Breast epithelium (tissue), 4 donors: ENCODE data around the gene FBXL7. TPM values are rescaled to one million over a fixed set of nuclear protein-coding genes. Genes with fewer than 3 reads are reported as not detected.
A peak's percentile ranks its signal among the peaks of the same experiment; 100 is the strongest.

ENCODE experiments used
- DNase-seq, 2 donors: peaks; one replicate each; pipeline ENCODE4 v3.0.0-alpha.2; 2019; ENCODE audit warnings: low spot score in 2 of 2
- H3K27ac ChIP-seq, 2 donors: fragments of 200-600 bp; sonication (generic) in 1 of 2; one replicate each; pipeline ENCODE4 v1.5.1; 2016 to 2019; ENCODE audit warnings: mild to moderate bottlenecking in 1 of 2
- H3K27me3 ChIP-seq, 2 donors: fragments of 200-600 bp; sonication (generic) in 1 of 2; one replicate each; pipeline versions ENCODE4 v1.5.1 to v1.6.0; 2017 to 2019; ENCODE audit warnings: control low read depth in 1 of 2, mild to moderate bottlenecking in 1 of 2
- H3K36me3 ChIP-seq: fragments of 200-600 bp; one replicate; pipeline ENCODE4 v1.5.1; 2019
- H3K4me1 ChIP-seq, 2 donors: fragments of 200-600 bp; sonication (generic); one replicate each; pipeline ENCODE4 v1.5.1; 2016 to 2019; ENCODE audit warnings: control low read depth in 1 of 2
- H3K4me3 ChIP-seq, 3 donors: fragments of 200-600 bp; sonication (generic); 1 replicate in 2 of 3; 2 replicates in 1 of 3; pipeline ENCODE4 v1.5.1; 2016 to 2019; ENCODE audit warnings: mild to moderate bottlenecking in 3 of 3, moderate library complexity in 2 of 3
- H3K9me3 ChIP-seq, 2 donors: fragments of 200-600 bp; sonication (generic) in 1 of 2; one replicate each; pipeline ENCODE4 v1.5.1; 2016 to 2019; ENCODE audit warnings: control low read depth in 1 of 2
- POLR2A ChIP-seq: fragments of 450-650 bp; IDR thresholded peaks from one replicate; pipeline ENCODE4 v1.6.1; 2016; ENCODE audit warnings: antibody characterized with exemption, mild to moderate bottlenecking, moderate library complexity
- POLR2AphosphoS5 ChIP-seq, 3 donors: sonication (generic); formaldehyde crosslinking; IDR thresholded peaks; one replicate each; pipeline ENCODE4 v1.6.1; 2017; ENCODE audit warnings: antibody characterized with exemption in 3 of 3
- intact Hi-C: fragments of 100-400 bp; cut with DNase I; formaldehyde crosslinking; loops from one replicate; pipeline ENCODE4 v1.15.1; 2023; ENCODE audit warnings: low total_unique reads
- total RNA-seq, 3 donors: library from RNA; depleted of rRNA; stranded (reverse); fragments of >200 nt; gene quantifications; one replicate each; pipeline ENCODE4 v1.1.0, GENCODE V29; 2016
- TF ChIP-seq, protein P1 (sequence below), 3 donors: fragments of 450-650 bp; IDR thresholded peaks; one replicate each; pipeline ENCODE4 v1.5.1; 2016 to 2017; ENCODE audit warnings: antibody characterized with exemption in 3 of 3, mild to moderate bottlenecking in 3 of 3, moderate library complexity in 3 of 3

The FBXL7 gene
- total RNA-seq, 3 donors from 2014 or later, result 6.9 to 17.3 (median 10.8) TPM

DNA sequence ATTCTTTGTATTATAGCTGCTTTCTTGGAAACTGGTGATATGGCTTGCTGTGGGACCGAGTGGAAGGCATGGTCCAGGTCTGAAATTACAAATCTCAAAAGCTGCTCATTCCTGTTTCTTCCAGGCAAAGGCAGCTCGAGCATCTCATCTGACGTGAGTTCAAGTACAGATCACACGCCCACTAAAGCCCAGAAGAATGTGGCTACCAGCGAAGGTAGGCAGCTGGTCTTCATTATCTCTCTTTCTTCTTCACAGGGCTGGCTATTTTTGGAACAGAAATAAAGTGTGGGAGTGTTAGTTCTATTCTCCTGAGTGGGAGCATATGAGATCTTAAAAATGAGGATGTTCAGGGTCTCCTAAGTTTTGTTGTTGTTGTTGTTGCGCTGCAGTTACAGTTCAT is 115.9 kb downstream of the FBXL7 start:
- Histone ChIP-seq H3K9me3 (no peaks in the 10 kb centered on the region), H3K4me3 (no peak overlapping the region), H3K4me1 (no peaks in the 10 kb centered on the region), H3K27me3 (no peaks in the 10 kb centered on the region), H3K27ac (no peak overlapping the region), H3K36me3 (no peaks in the 10 kb centered on the region)
- intact Hi-C loops, result no loop called here
- DNase-seq, result no peak
- TF ChIP-seq POLR2AphosphoS5 (IDR thresholded peaks at IDR 0.05) (no peak), POLR2A (no peak)
- TF ChIP-seq, protein P1, sequence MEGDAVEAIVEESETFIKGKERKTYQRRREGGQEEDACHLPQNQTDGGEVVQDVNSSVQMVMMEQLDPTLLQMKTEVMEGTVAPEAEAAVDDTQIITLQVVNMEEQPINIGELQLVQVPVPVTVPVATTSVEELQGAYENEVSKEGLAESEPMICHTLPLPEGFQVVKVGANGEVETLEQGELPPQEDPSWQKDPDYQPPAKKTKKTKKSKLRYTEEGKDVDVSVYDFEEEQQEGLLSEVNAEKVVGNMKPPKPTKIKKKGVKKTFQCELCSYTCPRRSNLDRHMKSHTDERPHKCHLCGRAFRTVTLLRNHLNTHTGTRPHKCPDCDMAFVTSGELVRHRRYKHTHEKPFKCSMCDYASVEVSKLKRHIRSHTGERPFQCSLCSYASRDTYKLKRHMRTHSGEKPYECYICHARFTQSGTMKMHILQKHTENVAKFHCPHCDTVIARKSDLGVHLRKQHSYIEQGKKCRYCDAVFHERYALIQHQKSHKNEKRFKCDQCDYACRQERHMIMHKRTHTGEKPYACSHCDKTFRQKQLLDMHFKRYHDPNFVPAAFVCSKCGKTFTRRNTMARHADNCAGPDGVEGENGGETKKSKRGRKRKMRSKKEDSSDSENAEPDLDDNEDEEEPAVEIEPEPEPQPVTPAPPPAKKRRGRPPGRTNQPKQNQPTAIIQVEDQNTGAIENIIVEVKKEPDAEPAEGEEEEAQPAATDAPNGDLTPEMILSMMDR (IDR thresholded peaks at IDR 0.05), result no peak

DNA sequence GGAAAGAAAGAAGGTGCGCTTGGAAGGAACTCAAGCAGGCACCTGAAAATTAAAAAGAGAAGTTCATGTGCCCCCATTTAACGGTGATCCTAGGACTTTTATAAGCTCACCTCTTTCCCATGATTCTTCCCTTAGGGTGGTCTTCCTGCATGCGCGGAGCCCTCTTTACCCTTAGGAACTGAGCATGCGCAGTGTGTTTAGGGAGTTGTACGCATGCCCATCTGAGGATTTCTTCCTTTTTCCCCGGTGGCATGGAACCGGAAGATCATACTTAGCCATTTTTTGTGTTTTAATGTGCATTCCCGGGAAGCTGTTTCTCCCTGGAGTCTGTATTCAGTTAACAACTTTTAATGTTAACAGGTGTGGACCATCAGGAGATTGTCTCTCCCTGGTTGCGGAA is 119.0 kb downstream of the FBXL7 start:
- no peak overlapping the region for H3K27ac ChIP-seq
- intact Hi-C loops, result no loop called here
- DNase-seq, result no peak
- H3K9me3 ChIP-seq, result no peaks in the 10 kb centered on the region
- H3K4me1 ChIP-seq, result no peaks in the 10 kb centered on the region
- H3K4me3 ChIP-seq, result no peak overlapping the region
- no peaks in the 10 kb centered on the region for H3K27me3 ChIP-seq
- TF ChIP-seq POLR2AphosphoS5 (IDR thresholded peaks at IDR 0.05), result no peak
- TF ChIP-seq POLR2A, result no peak
- TF ChIP-seq, protein P1 (IDR thresholded peaks at IDR 0.05), result no peak
- no peaks in the 10 kb centered on the region for H3K36me3 ChIP-seq

DNA sequence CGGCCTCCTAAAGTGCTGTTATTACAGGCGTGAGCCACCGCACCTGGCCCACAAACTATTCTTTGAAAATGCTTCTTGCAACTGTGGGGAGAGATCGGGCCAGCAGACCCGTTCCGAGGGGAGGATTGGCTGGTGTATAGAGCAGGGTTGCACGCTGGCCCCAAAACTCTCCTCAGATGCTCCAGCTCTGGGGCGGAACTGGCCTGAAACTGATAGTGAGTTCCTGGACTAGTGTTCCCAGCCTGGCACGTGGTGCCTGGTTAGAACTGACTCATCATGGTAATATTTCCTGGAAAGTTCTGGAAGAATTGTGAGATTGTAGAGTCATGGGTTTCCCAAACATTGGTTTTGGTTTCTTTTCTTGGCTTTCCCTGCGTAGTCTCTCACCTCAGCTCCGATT is 120.5 kb downstream of the FBXL7 start:
- no peaks in the 10 kb centered on the region for H3K4me1 ChIP-seq
- intact Hi-C loops, result no loop called here
- H3K27me3 ChIP-seq, result no peaks in the 10 kb centered on the region
- no peaks in the 10 kb centered on the region for H3K9me3 ChIP-seq
- TF ChIP-seq, protein P1 (IDR thresholded peaks at IDR 0.05), result no peak
- TF ChIP-seq POLR2AphosphoS5 (IDR thresholded peaks at IDR 0.05), result no peak
- TF ChIP-seq POLR2A, result no peak
- H3K4me3 ChIP-seq, result no peak overlapping the region
- peak overlapping the region in 1 of 2 donors; percentile 76 for H3K27ac ChIP-seq
- no peak for DNase-seq
- H3K36me3 ChIP-seq, result no peaks in the 10 kb centered on the region

DNA sequence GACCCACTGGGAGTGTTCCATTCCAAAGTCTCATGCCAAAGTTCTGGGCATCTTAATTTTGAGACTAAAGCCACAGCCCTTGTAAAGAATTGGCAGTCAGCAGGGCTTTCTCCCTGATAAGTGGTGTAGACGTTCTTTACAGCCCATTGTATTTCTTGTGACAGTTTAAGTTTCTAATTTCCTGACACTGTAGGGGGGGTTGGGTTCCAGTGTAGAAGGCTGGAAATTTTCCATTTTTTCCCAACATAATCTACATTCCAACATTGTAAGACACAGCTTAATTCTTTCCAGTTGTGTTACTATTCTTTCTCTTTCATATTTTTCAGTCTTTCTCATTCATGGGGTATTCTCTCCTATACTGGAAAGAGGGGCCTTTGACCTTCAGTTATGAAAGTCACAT is 121.1 kb downstream of the FBXL7 start:
- TF ChIP-seq POLR2A (no peak), POLR2AphosphoS5 (IDR thresholded peaks at IDR 0.05) (no peak)
- TF ChIP-seq, protein P1 (IDR thresholded peaks at IDR 0.05), result no peak
- Histone ChIP-seq H3K9me3 (no peaks in the 10 kb centered on the region), H3K4me1 (no peaks in the 10 kb centered on the region), H3K27me3 (no peaks in the 10 kb centered on the region), H3K36me3 (no peaks in the 10 kb centered on the region), H3K27ac (peak overlapping the region in 1 of 2 donors; percentile 76), H3K4me3 (no peak overlapping the region)
- intact Hi-C loops, result no loop called here
- DNase-seq, result no peak

DNA sequence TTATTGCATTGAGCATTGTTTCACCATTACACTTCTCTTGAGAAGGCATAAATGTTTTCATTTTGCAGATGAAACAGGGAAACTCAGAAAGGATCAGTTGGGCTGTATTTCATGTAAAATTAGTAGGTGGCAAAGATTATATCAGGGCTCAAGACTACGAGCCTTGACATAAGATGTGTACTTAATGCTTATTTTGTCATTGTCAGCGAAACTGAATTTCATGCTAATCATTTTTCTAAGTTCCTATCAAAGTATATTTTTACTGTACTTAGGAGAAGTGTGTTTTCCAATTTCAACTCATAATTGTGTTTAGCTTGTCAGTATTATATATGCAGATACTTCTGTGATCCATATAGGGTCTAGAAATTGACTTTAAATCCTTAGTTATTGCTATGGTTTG is 123.8 kb downstream of the FBXL7 start:
- Histone ChIP-seq H3K9me3 (no peaks in the 10 kb centered on the region), H3K27me3 (no peaks in the 10 kb centered on the region), H3K36me3 (no peaks in the 10 kb centered on the region), H3K27ac (no peak overlapping the region), H3K4me3 (no peak overlapping the region), H3K4me1 (no peaks in the 10 kb centered on the region)
- no peak for DNase-seq
- no peak for TF ChIP-seq POLR2A
- TF ChIP-seq, protein P1 (IDR thresholded peaks at IDR 0.05), result no peak
- intact Hi-C loops, result no loop called here
